Fibroblast of the aortic adventitia (primary cell): Measurements from ENCODE around the gene ACSS3. TPM values are rescaled to one million over a fixed set of nuclear protein-coding genes. Genes with fewer than 3 reads are reported as not detected.

ENCODE experiments used
- DNase-seq: peaks from one replicate; pipeline ENCODE4 v3.0.0-alpha.2; 2010; ENCODE audit warnings: low read depth
- H3K4me3 ChIP-seq: 2 replicates; pipeline ENCODE4 v1.5.1; 2011; ENCODE audit warnings: low read depth, mild to moderate bottlenecking, control low read depth, low read length, moderate library complexity
- total RNA-seq: library from RNA; depleted of rRNA; stranded (reverse); fragments of >200 nt; gene quantifications from 2 replicates; pipeline ENCODE4 v1.2.3, GENCODE V29; 2012; ENCODE audit warnings: low replicate concordance
- TF ChIP-seq, protein P1 (sequence below): IDR thresholded peaks from 2 replicates; pipeline ENCODE4 v1.5.1; 2011; ENCODE audit warnings: mild to moderate bottlenecking, low read length, control low read depth, inconsistent platforms; ENCODE audit not compliant: insufficient read depth

ACSS3 gene
- total RNA-seq, 1 donor, result 24.5 TPM

DNA sequence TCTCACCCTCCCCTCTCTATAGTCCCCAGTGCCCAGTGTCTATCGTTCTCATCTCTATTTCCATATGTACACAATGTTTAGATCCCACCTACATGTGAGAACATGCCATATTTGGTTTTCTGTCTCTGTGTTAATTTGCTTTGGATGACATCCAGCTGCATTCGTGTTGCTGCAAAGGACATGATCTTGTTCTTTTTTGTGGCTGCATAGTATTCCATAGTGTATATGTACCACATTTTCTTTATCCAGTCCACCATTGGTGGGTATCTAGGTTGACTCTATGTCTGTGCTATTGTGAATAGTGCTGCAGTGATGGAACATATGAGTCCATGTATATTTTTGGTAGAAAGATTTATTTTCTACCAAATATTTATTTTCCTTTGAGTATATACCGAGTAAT is 45.7 kb downstream of the ACSS3 start:
- H3K4me3 ChIP-seq, result no peak overlapping the region
- no peak for DNase-seq
- TF ChIP-seq, protein P1, sequence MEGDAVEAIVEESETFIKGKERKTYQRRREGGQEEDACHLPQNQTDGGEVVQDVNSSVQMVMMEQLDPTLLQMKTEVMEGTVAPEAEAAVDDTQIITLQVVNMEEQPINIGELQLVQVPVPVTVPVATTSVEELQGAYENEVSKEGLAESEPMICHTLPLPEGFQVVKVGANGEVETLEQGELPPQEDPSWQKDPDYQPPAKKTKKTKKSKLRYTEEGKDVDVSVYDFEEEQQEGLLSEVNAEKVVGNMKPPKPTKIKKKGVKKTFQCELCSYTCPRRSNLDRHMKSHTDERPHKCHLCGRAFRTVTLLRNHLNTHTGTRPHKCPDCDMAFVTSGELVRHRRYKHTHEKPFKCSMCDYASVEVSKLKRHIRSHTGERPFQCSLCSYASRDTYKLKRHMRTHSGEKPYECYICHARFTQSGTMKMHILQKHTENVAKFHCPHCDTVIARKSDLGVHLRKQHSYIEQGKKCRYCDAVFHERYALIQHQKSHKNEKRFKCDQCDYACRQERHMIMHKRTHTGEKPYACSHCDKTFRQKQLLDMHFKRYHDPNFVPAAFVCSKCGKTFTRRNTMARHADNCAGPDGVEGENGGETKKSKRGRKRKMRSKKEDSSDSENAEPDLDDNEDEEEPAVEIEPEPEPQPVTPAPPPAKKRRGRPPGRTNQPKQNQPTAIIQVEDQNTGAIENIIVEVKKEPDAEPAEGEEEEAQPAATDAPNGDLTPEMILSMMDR, result no peak

DNA sequence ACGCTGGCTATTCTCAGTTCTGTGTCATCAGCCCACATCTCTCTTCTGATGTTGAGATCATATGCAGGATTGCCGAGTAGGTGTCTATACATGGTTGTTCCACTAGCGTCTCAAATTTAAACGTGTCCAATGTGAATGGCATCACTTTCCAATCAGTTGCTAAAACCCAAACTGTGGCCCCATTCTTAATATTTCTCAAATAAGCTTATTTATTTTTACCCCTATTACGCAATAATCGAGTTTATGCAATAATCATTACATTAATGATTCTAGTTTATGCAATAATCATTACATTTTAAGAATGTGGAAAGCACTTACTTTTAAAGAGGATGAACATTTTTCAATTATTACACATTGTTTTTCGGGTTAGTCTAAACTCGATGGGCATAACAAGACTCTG is 47.8 kb downstream of the ACSS3 start:
- no peak overlapping the region for H3K4me3 ChIP-seq
- DNase-seq, result no peak
- TF ChIP-seq, protein P1, result no peak

DNA sequence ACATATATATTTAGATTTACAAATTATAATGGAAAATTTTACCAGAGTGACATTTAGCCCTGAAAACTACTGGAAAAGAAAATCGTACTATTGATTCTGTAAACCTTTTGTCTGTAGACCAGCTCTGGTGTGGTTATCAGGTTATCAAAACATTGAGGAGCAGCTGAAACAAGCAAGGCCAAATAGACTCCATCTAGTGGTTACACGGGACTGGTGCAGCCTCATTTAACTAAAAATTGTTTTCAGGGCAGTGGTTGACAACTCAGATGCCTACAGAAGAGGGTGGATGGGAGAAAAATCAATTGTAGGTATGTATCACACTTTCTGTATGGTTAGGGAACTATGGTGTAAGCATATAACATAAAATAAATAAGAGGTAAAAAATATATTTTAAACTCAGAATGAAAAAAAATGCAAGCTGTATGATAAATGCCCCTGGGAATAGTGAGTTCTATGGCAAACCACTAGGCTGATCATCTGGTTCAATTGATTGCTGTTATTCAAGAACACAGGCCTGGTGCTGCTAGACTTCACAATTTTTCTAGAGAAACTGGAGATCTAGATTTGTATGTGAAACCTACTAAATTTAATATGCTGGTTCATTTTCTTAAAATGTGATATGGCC is 51.2 kb downstream of the ACSS3 start:
- H3K4me3 ChIP-seq, result no peak overlapping the region
- DNase-seq, result peak; percentile 62
- TF ChIP-seq, protein P1, result peak; percentile 95

DNA sequence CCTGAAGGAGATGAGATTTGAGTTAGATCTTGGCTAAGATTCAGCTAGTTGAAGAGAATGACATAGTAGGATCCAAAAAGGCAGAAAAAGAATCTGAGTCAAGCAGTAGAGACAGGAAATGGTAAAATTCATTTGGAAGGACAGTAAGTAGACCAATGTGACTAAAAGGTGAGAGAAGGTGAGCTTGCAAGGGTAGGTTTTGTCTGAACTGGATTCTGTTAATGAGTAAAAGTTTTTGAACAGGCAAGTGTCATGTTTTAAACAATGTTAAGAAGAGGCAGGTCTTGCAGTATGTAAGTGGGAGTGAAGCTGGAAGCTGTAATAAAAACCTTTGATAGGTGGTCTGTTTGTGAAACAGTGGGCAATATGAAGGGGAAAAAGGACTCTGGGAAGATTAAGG is 58.6 kb downstream of the ACSS3 start:
- TF ChIP-seq, protein P1, result no peak
- no peak for DNase-seq
- H3K4me3 ChIP-seq, result no peak overlapping the region

DNA sequence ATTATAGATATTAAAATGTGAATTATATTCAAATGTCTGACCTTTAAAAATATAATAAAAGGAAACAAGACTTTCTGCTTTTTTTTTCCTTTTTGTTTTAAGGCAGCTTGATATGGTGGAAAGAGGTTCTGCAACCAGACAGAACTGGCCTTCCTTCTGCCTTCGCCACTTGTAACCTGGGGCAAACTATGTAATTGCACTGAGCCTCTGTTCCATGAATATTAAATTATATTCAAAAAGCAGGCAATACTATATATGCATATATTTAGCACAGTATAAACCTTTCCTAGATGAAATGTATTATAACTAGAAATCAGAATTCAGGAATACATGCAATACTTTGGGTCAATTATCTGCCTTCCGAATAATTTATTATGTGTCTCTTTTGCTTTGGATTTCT is 59.9 kb downstream of the ACSS3 start:
- TF ChIP-seq, protein P1, result no peak
- no peak overlapping the region for H3K4me3 ChIP-seq
- DNase-seq, result no peak

DNA sequence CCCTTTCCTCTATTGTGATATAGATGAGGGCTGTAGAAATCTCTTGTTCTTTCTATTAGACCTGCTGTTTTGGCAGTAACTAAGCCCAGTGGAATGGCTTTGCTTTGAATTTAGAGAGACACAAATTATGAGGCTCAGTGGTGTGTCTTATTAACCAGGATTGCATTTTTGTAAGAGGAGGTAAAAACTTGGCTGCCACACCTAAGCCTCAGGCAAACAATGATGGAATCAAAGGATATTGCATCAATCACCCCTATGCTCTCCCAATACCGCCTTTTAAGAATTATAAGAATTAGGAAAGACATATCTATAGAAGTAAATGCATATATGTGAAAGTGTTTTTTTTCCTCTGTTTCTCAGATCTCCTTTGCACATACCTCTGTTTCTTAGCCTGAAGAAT is 63.3 kb downstream of the ACSS3 start:
- TF ChIP-seq, protein P1, result no peak
- no peak for DNase-seq

DNA sequence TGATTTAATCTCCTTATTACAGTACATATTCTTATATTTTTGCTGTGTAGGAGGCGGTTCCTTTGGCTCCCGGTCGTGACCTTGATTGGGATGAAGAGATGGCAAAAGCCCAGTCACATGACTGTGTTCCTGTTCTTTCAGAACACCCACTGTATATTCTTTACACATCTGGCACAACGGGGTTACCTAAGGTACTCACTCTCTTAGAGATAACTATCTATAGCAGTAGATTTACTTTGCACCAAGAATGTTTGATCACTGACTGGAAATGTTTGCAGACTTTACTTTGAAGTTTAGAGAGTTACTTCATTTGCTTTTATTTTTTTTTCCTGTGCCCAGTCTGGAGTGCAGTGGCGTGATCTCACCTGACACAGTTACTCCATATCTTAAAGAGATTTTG is 65.2 kb downstream of the ACSS3 start:
- TF ChIP-seq, protein P1, result no peak
- no peak for DNase-seq
- H3K4me3 ChIP-seq, result no peak overlapping the region

More for the DNA sequence above, 63.3 kb downstream of the ACSS3 start:
- H3K4me3 ChIP-seq, result no peak overlapping the region
